ENCODE measurements around the gene HIPK2. TPM values are rescaled to one million over a fixed set of nuclear protein-coding genes. Genes with fewer than 3 reads are reported as not detected.

The HIPK2 gene
- total and polyA plus RNA-seq, 8 donors, result 3.4 to 103 (median 38.6) TPM

DNA sequence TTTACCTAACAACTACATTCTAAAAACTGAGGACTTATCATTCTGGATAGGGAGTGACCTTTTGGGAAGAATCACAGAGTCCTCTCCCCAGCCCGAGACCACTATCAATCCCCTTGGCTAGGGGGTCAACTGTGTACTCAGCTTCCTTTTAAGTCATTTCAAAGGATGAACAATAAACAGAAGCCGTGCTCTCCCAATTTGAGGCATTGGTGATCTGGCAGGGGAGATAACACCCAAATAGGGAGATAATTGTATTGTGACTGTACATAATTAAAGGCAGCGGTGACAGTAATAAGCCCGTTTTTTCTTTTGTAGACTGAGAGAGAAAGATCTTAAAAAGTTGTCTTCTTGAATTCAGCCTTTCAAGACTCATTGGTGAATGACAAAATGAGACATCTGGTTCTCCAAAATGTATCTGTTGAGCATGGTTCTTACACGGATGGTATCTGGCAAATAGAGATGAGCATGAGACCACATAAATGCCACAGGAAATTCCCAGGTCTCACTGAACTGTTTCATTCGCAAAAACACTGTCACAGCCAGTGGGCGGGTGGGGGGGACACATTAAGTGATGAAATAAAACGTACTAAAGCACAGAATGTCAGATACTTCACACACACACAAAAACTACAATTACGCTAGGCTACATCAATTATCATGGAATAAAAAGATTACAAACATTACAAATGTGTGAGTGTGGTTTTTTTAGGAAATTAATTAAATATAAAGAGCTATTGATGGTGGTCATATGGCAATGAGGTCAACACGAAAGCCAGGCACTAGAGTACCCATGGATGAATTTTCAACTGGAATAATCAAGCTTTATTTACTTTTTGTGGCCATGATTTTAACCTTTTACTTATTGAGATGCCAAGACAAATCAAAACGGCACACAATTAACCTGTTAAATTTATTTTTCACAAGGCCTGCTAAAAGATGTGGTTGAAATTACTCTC is 108.4 kb downstream of the HIPK2 start:
- 55 to 70% (median 66%) methylated on average over 11 of the region's 11 CpGs for WGBS, 5 donors
- H3K4me3 ChIP-seq, result no peak overlapping the region
- intact Hi-C loops (cut with DNase I; ENCODE audit: low total_unique reads), result no loop called here
- H3K27ac ChIP-seq, result peak overlapping the region in 1 of 5 donors; percentile 35
- H3K27me3 ChIP-seq, result no peaks in the 10 kb centered on the region
- no peak for DNase-seq
- no peak for TF ChIP-seq POLR2A (IDR thresholded peaks at IDR 0.05)
- no peak for TF ChIP-seq POLR2AphosphoS5 (IDR thresholded peaks at IDR 0.05)
- no peak for TF ChIP-seq EP300 (IDR thresholded peaks at IDR 0.05)
- TF ChIP-seq, protein P1, sequence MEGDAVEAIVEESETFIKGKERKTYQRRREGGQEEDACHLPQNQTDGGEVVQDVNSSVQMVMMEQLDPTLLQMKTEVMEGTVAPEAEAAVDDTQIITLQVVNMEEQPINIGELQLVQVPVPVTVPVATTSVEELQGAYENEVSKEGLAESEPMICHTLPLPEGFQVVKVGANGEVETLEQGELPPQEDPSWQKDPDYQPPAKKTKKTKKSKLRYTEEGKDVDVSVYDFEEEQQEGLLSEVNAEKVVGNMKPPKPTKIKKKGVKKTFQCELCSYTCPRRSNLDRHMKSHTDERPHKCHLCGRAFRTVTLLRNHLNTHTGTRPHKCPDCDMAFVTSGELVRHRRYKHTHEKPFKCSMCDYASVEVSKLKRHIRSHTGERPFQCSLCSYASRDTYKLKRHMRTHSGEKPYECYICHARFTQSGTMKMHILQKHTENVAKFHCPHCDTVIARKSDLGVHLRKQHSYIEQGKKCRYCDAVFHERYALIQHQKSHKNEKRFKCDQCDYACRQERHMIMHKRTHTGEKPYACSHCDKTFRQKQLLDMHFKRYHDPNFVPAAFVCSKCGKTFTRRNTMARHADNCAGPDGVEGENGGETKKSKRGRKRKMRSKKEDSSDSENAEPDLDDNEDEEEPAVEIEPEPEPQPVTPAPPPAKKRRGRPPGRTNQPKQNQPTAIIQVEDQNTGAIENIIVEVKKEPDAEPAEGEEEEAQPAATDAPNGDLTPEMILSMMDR (IDR thresholded peaks at IDR 0.05), result no peak
- peaks cover 6 to 66% (median 35%) of the 10 kb centered on the region in 4 donors for H3K4me1 ChIP-seq
- peaks cover 0 to 4% (median 0%) of the 10 kb centered on the region in 4 donors for H3K36me3 ChIP-seq
- H3K9me3 ChIP-seq, result no peaks in the 10 kb centered on the region

DNA sequence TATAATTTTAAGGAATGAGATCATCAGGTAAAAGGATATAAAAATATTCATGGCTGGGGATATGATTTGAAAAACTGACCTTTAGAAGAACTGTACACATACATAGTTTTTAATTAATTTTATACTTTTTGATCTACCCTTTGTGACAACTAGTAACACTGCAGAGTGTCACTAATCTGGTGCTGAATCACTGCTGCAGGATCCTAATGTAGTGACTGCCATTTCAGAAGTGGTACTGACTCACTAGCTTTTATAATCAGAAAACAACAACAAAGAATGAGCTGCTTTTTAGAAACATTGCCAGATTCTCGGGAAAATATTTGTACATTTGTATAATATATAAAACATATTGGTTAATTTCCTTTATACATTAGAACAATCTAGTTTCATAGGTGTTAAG is 110.4 kb downstream of the HIPK2 start:
- no peak for DNase-seq
- H3K27me3 ChIP-seq, result no peaks in the 10 kb centered on the region
- H3K36me3 ChIP-seq, result no peaks in the 10 kb centered on the region
- no peaks in the 10 kb centered on the region for H3K9me3 ChIP-seq
- TF ChIP-seq POLR2AphosphoS5 (IDR thresholded peaks at IDR 0.05) (no peak), POLR2A (IDR thresholded peaks at IDR 0.05) (no peak)
- no peak overlapping the region for H3K27ac ChIP-seq
- H3K4me1 ChIP-seq, result peaks cover 16 to 66% (median 40%) of the 10 kb centered on the region in 4 donors
- intact Hi-C loops (cut with DNase I; ENCODE audit: low total_unique reads), result no loop called here
- no peak overlapping the region for H3K4me3 ChIP-seq
- 50 to 77% (median 56%) methylated on average over 1 of the region's 1 CpG for WGBS, 5 donors

DNA sequence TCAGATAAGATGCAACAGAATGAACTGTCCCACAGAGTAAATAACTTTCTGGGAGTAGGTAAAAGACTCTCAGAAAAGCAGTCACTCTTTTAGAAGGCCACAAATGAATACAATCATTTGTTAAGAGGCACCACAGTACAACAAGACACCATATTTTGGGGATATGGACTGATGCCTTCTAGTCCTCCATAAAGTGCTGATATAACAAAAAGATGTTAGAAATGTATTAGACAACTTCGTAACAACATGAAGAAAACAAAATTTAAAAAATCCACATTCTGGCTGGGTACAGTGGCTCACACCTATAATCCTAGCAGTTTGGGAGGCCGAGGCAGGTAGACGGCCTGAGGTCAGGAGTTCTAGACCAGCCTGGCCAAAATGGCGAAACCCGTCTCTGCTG is 111.3 kb downstream of the HIPK2 start:
- H3K9me3 ChIP-seq, result no peaks in the 10 kb centered on the region
- DNase-seq, result no peak
- TF ChIP-seq EP300 (IDR thresholded peaks at IDR 0.05) (no peak), POLR2A (IDR thresholded peaks at IDR 0.05) (no peak), POLR2AphosphoS5 (IDR thresholded peaks at IDR 0.05) (no peak)
- TF ChIP-seq, protein P1 (IDR thresholded peaks at IDR 0.05), result no peak
- H3K27me3 ChIP-seq, result no peaks in the 10 kb centered on the region
- intact Hi-C loops (cut with DNase I; ENCODE audit: low total_unique reads), result no loop called here
- no peak overlapping the region for H3K27ac ChIP-seq
- WGBS, 5 donors, result 93 to 99% (median 98%) methylated on average over 5 of the region's 5 CpGs
- H3K4me3 ChIP-seq, result no peak overlapping the region
- H3K4me1 ChIP-seq, result peaks cover 19 to 66% (median 39%) of the 10 kb centered on the region in 4 donors
- H3K36me3 ChIP-seq, result no peaks in the 10 kb centered on the region

DNA sequence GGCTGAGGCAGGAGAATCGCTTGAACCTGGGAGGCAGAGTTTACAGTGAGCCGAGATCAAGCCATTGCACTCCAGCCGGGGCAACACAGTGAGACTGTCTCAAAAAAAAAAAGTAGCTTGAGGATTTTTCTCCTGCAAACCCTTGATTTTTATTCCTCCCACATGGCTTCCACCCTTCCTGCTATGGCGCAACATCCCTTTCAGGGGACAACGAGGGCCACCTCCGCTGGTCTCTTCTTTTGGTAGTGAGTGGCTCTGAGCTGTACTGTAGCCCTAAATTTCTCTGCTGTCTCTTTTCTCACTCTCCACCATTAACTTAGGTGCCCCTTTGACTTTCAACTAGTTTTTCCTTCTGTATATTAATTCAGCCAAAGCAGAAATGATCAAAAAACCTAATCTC is 113.4 kb downstream of the HIPK2 start:
- Histone ChIP-seq H3K27me3 (no peaks in the 10 kb centered on the region), H3K9me3 (no peaks in the 10 kb centered on the region), H3K4me3 (no peak overlapping the region), H3K36me3 (no peaks in the 10 kb centered on the region), H3K27ac (no peak overlapping the region), H3K4me1 (peaks cover 27 to 72% (median 53%) of the 10 kb centered on the region in 4 donors)
- intact Hi-C loops (cut with DNase I; ENCODE audit: low total_unique reads), result no loop called here
- no peak for DNase-seq
- TF ChIP-seq POLR2AphosphoS5 (IDR thresholded peaks at IDR 0.05) (no peak), POLR2A (IDR thresholded peaks at IDR 0.05) (no peak), EP300 (IDR thresholded peaks at IDR 0.05) (no peak)
- TF ChIP-seq, protein P1 (IDR thresholded peaks at IDR 0.05), result no peak
- 89 to 98% (median 90%) methylated on average over 6 of the region's 6 CpGs for WGBS, 5 donors

Data from stomach (tissue), 9 donors.